Neural progenitor cell (in vitro differentiated cells): Measurements from ENCODE around the gene RNF213.

Experiments used
- CTCF ChIP-seq: fragments of 200-600 bp; sonication (generic); IDR thresholded peaks from 2 replicates; pipeline ENCODE4 v1.5.1; 2017; ENCODE audit warnings: antibody characterized with exemption, mild to moderate bottlenecking
- EZH2 ChIP-seq: fragments of 200-600 bp; sonication (generic); IDR thresholded peaks from 2 replicates; pipeline ENCODE4 v1.6.1; 2017; ENCODE audit warnings: antibody characterized with exemption, mild to moderate bottlenecking, moderate library complexity
- EZH2phosphoT487 ChIP-seq: fragments of 200-600 bp; sonication (generic); IDR thresholded peaks from 2 replicates; pipeline ENCODE4 v1.6.1; 2017; ENCODE audit warnings: antibody characterized with exemption

DNA sequence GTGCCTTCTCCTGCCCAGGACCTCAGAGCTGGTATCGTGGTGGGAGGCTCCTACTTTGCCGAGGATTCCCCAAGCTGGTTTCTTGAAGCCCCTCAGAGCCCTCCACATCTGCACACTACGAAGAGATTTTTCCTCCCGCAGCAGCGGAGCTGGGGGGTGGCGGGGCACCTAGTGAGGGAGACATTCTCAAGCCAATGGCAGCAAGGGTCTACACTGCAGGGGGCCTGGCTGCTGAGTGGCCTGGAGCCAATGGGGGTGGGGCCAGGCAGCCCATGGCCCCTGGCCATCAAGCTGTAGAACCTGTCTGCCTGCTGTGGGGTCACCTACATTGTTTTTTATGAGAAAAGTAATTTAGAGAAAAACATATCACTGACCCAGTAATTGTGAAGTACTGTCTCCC, 35.4 kb upstream of the RNF213 start:
- TF ChIP-seq CTCF, result no peak
- TF ChIP-seq EZH2, result no peak
- TF ChIP-seq EZH2phosphoT487, result no peak
